HG03280 (cell line): ENCODE measurements around the gene IGSF9.

Experiments
- ATAC-seq: cut with Tn5 transposase; IDR thresholded peaks from one replicate; pipeline ENCODE4 v1.9.1; 2021; ENCODE audit warnings: mild to moderate bottlenecking, moderate library complexity; ENCODE audit not compliant: unreplicated experiment

The IGSF9 gene, protein sequence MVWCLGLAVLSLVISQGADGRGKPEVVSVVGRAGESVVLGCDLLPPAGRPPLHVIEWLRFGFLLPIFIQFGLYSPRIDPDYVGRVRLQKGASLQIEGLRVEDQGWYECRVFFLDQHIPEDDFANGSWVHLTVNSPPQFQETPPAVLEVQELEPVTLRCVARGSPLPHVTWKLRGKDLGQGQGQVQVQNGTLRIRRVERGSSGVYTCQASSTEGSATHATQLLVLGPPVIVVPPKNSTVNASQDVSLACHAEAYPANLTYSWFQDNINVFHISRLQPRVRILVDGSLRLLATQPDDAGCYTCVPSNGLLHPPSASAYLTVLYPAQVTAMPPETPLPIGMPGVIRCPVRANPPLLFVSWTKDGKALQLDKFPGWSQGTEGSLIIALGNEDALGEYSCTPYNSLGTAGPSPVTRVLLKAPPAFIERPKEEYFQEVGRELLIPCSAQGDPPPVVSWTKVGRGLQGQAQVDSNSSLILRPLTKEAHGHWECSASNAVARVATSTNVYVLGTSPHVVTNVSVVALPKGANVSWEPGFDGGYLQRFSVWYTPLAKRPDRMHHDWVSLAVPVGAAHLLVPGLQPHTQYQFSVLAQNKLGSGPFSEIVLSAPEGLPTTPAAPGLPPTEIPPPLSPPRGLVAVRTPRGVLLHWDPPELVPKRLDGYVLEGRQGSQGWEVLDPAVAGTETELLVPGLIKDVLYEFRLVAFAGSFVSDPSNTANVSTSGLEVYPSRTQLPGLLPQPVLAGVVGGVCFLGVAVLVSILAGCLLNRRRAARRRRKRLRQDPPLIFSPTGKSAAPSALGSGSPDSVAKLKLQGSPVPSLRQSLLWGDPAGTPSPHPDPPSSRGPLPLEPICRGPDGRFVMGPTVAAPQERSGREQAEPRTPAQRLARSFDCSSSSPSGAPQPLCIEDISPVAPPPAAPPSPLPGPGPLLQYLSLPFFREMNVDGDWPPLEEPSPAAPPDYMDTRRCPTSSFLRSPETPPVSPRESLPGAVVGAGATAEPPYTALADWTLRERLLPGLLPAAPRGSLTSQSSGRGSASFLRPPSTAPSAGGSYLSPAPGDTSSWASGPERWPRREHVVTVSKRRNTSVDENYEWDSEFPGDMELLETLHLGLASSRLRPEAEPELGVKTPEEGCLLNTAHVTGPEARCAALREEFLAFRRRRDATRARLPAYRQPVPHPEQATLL

DNA sequence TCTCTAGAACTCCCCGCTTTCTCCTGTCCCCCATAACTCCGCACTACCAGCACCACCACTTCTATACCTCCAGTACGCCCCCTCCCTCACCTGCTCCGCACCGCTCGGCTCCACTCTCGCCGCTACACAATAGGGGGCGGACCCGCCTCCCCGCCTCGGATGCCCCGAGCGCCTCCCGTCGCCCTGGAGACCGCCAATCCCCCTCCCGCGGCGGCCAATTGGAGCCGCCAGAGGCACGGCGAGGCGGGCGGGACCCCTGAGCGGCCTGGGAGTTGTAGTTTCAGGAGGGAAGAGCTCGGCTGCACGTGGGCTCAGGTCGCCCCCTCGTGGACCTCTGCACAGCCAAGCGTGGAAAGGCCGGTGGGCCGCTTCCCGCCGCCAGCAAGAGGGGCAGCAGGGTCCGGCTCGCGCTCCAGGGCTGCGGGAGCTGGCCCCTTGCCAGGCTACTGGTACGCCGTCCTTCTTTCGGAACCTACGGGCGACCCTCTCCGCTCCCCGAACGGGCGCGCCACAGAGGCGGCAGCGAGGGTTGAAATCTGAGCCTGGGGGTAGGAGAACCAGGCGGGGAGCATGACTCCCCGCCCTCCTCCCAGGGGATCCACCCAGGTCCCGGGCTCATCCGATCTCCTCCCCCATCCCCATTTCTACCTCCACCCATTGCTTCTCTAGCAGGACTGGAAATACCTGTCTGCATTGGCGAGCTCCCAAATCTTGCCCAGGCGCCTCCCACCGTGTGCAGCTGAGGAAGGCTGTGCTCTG, at the start of gene IGSF9:
Gene IGSF9 (minus strand): TSS at position 131 of the 759 bp plus-strand sequence. CDS start 2,159 bp downstream, outside the sequence.
- no peak for ATAC-seq

DNA sequence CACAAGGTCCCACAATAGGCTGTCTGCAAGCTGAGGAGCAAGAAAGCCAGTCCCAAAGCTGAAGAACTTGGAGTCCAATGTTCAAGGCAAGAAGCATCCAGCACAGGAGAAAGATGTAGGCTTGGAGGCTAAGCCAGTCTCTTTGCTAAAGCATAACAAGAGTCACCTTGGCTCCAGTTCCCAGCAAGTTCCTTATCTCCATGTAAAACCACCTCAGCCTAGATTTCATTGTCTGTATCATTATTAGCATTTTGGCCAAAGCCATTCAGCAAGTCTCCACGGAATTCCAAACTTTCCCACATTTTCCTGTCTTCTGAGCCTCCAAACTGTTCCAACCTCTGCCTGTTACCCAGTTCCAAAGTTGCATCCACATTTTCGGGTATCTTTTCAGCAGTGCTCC, 49.5 kb upstream of the IGSF9 start:
- ATAC-seq: no peak

DNA sequence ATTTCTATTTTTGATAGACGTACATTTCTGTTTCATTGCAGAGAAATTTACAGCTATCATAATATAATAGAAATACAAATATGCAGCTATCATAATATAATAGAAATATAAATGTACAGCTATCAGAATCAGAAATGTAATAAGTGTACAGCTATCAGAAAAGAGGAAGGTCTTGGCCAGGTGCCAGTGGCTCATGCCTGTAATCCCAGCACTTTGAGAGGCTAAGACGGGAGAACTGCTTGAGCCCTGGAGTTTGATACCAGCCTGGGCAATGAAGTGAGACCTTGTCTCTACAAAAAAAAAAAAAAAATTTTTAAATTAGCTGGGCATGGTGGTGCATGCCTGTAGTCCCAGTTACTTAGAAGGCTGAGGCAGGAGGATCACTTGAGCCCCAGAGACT, 48.5 kb upstream of the IGSF9 start:
- ATAC-seq: no peak

DNA sequence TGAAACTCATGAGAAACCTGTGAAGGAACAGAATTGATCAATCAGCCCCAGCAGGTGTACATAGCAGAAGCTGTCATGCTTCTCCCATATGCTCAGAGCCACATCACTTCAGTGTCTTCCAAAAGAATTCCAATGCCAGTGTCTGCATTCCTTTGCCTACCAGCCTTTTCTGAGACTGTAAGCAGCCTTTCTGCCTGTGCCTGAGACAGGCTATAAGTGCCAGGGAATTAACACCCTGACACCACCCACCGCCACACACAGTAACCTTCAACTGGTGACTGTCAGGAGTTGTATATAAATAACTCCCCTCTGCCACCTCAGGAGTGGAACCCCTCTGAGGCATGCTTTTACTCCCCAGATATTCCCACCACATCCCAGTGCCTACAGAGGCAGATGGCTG, 46.7 kb upstream of the IGSF9 start:
- no peak for ATAC-seq

DNA sequence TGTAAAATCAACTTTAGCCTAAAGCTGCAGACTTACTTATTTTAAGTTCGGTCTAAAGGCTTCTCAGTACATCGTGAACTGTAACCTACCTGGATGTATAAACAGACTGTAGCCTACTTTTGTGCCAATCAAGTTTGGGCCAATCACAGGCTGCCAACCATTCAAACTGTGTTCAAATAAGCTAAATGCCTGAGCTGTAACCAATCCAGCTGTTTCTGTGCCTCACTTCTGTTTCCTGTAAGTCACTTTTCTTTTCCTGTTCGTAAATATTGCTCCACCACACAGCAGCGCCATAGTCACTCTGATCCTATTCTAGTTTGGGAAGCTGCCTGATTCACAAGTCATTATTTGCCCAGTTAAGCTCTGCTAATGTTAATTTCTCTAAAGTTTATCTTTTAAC, 46.1 kb upstream of the IGSF9 start:
- ATAC-seq: no peak

DNA sequence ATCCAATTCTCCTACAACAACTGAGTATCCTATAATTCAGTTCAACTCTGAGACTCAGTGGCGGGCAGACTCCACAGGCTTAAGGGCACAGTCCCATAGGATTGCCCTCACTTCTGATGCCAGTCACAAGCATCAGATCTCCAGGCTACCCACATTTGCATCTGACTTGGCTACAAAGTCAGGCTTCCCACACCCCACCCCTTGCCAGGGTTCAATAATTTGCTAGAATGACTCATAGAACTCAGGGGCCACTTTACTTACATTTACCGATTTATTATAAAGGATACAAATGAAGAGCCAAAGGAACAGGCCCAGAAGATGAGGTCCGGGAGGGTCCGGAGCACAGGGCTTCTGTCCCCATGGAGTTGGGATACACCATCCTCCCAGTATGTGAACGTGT, 44.6 kb upstream of the IGSF9 start:
- ATAC-seq: no peak

DNA sequence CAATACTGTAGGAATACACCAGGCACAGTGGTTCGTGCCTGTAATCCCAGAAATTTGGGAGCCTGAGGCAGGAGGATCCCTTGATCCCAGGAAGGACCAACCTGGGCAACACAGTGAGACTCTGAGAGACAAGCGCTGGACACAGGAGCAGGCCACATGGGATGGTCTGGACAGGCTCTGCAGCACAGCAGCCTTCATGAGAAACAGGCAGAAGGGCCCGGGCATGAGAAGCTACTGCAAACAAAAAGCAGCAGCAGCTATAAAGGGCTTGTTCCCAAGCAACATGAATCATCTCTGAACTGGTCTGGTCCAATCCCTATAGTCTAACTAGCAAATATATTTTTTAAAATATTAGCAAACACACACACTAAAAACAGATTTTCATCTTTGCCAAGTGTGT, 44.2 kb upstream of the IGSF9 start:
- no peak for ATAC-seq

- ATAC-seq: no peak
These were observed 42.6 kb upstream of the IGSF9 start for GRCh38 chr1:159988006-159988405.

DNA sequence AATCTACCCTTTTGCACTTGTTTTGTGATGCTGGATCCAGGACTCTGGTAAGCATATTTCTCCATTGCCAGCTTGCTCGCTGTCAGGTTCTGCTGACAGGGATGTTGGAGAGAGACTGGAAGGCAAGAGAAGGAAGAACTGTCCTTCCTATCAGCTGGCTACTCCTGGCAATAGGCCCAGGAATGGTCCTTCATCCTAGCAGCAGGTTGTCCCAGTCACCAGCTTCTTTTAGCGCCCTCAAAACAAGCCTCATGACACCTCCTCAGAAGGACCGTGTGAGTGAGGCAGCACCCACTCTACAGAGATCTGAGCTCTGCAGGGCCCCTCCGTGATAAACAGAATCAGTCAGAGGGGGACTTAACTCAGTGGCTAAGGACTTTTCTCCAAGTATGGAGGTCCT, 41.8 kb upstream of the IGSF9 start:
- no peak for ATAC-seq

DNA sequence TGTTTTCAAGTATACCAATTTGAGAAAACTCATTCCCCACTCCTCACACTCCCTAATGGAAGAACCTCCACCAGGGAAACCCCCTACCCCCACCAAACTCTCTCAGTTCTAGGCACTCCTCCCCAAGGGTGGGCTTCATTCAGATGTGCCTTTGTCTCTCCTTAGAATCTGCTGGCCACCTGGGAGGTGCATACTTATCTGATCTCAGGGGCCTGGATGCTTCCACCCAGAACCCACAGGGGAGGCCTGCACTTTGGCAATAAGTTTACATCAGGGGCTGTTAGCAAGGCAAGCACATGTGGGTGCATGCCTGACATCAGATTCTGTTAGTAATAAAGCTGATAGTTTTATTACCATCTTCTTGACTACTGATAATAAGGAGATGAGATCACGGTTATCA, 41.1 kb upstream of the IGSF9 start:
- no peak for ATAC-seq

DNA sequence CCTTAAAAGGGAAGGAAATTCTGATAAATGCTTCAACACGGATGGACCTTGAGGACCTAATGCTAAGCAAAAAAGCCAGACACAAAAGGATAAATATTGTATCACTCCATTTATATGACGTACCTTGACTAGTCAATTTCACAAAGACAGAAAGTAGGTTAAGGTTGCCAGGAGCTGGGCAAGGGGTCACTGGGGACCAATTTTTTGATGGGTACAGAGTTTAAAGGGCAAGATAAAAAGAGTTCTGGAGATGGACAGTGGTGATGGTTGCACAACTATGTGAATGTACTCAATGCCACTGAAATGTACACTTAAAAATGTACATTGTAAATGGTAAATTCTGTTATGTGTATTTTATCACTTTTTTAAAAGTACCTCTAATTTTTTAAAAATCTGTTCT, 40.7 kb upstream of the IGSF9 start:
- no peak for ATAC-seq

DNA sequence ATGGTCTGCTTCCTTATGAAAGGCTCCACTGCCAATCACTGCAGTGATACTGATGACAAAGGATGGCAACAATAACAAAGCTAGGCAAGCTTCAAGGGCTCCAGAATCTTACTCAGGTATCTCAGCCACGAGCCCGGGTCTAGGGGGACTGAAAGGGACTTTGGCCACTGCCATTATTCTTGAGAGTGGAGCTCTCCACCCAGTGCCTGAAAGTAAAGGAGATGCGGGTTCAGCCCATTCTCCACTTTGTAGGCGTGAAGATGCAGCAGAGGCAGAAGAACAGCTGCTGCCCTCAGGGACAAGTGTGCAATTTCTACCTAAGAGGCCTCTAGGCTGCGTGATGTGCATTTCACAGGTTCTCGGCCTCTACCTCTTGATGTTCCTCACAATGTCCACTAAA, 40.1 kb upstream of the IGSF9 start:
- ATAC-seq: no peak

DNA sequence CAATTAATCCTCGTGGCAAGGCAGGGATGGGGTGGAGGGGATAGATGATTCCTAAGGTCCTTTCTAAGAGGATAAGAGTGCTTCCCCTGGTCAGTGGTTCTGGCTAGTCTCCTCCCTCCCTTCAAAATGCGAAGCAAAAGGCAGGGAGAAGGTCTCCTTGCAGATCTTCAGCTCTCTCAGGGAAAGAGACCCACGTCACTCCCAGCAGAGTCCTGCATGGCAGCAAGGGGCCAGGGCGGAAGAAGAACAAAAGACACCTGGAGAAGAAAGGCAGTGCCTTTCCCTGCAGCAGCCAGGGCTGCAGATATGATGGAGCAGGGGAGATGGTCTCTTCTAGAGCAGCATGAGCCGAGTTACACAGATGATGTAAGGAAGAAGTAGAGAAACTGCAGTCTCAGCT, 38.3 kb upstream of the IGSF9 start:
- no peak for ATAC-seq

DNA sequence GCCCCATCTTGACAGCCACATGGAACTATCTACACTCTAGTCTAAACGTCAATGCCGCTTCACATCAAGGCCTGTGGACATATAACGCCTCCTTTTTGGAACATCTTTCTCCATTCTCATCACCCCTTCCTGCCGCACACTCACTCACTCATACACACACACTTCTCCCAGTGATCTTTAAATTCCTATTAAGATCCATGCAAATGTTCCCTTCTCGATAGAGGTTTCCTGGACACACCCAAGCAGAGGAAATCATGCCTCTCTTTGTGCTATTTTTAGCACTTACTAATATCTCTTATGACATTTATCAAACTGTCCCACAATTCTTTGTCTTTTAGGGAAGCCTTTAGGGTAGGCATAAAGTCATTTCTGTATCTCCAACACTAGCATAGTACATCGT, 36.9 kb upstream of the IGSF9 start:
- ATAC-seq: no peak

DNA sequence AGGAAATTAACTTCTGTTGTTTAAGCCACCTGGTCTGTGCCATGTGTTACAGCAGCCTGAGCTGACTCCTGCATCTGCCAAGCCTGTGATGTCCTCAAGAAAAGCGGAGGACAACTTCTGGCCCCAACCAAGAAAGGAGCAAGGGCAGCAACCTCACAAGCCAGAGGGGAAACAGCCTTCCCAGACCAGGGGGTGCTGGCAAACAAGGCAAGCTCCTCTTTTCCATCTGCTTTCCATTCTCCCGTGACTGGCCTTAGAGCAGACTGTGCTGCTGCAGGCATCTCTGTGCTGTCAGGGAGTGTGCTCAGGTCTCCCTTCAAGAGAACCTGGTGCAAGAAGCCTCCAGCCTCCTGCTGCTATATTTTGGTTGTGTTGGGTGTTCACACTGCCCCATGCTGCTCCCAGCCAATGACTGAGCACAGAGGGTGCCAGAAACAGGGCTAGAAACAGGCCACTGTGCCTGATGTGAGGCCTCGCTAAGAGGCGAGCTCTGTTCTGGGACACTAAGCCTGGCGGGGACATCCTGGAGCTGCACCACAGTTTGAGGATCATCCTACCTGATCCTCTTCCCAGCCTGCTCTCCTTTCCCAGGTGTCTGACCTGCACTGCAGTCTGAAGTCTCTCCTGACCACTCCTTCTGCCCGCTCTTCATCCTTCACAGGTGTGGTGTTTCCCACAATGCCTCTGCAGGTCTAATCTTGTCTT, 36.1 kb upstream of the IGSF9 start:
- no peak for ATAC-seq

GRCh38 chr1:159980786-159981185, 35.4 kb upstream of the IGSF9 start:
- ATAC-seq: no peak

DNA sequence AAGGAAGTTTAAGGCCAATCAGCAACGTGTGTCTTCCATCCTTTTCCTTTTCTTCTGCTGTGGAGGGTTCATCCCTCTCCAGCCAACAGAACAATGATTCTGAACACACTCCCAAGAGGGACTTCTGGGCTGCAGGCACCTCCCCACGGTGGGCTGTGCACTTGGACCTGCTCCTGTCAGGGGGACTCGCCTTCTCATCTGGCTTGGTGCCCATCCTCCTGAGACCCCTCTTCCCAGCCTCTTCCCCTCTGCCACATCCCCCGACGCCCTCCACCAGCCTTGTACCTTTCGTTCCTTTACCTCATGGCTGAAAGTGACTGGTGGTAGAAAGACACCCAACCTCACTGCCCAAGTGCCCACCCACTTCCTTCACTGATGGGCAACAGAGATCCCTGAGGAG, 34.7 kb upstream of the IGSF9 start:
- ATAC-seq: no peak

DNA sequence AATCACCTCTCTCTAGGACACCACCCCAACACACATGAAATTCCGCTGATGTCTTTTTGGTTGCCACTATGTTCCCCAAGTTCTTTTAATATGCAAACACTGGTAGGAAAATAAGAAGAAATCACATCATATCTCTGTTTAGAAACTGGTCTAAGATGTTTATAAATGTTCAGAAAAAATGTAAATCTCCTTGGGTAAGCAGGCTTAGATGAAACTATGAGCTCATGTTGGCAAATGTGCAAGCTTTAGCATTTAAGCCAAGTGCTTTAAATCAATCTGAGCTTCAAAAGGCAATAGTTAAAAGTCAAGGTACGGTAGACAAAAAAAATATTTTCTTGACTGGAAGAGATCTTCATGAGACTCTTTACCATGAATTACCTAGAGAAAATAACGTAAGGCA, 33.8 kb upstream of the IGSF9 start:
- ATAC-seq: no peak

DNA sequence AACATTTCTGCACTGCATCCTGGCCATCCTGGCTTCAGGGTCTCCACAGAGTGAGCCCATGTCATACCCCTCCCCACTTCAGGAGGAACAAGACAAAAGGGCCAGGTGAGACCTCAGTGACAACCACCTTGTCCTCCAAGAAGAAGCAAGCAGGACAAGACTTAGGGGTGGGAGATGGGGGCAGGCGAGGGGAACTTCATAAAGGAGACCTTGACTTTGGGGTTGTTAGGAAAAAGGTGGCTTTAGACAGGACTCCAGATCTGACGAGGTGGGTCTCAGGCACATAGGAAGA, 32.6 kb upstream of the IGSF9 start:
- no peak for ATAC-seq

GRCh38 chr1:159977364-159978106, 32.1 kb upstream of the IGSF9 start:
- no peak for ATAC-seq
